H9 (cell line): ENCODE results near the gene RNF167. TPM values are rescaled to one million over a fixed set of nuclear protein-coding genes. Genes with fewer than 3 reads are reported as not detected.
A peak's percentile ranks its signal among the peaks of the same experiment; 100 is the strongest.

Source experiments
- DNase-seq: peaks from one replicate; pipeline ENCODE4 v3.0.0-alpha.2; 2017
- H2AFZ ChIP-seq: one replicate; pipeline ENCODE4 v1.6.1; 2013; ENCODE audit warnings: mild to moderate bottlenecking, low read length, control low read depth, moderate library complexity
- H2AK5ac ChIP-seq: 2 replicates; pipeline ENCODE4 v1.6.1; 2013; ENCODE audit warnings: low read length, control low read depth, mixed read lengths; ENCODE audit not compliant: insufficient read length
- H2BK120ac ChIP-seq: one replicate; pipeline ENCODE4 v1.6.1; 2013; ENCODE audit warnings: low read depth, mild to moderate bottlenecking, low read length, control low read depth, inconsistent platforms; ENCODE audit not compliant: poor library complexity, severe bottlenecking
- H2BK12ac ChIP-seq: 2 replicates; pipeline ENCODE4 v1.6.1; 2013; ENCODE audit warnings: low read length, control low read depth, mixed read lengths, low read depth; ENCODE audit not compliant: insufficient read length
- H2BK15ac ChIP-seq: 2 replicates; pipeline ENCODE4 v1.6.1; 2013; ENCODE audit warnings: low read depth, low read length, control low read depth
- H2BK20ac ChIP-seq: one replicate; pipeline ENCODE4 v1.6.1; 2013; ENCODE audit warnings: low read depth, mild to moderate bottlenecking, low read length, control low read depth, inconsistent platforms; ENCODE audit not compliant: poor library complexity, severe bottlenecking
- H2BK5ac ChIP-seq: 2 replicates; pipeline ENCODE4 v1.6.1; 2013; ENCODE audit warnings: low read length, control low read depth, mixed read lengths; ENCODE audit not compliant: insufficient read length
- H3K14ac ChIP-seq: 2 replicates; pipeline ENCODE4 v1.6.1; 2013; ENCODE audit warnings: low read length, control low read depth; ENCODE audit not compliant: insufficient read depth
- H3K18ac ChIP-seq: 2 replicates; pipeline ENCODE4 v1.6.1; 2013; ENCODE audit warnings: low read depth, mild to moderate bottlenecking, mixed read lengths, low read length, control low read depth; ENCODE audit not compliant: insufficient read length
- H3K23ac ChIP-seq: 2 replicates; pipeline ENCODE4 v1.6.1; 2013; ENCODE audit warnings: low read length, control low read depth, mixed read lengths, low read depth; ENCODE audit not compliant: insufficient read length
- H3K23me2 ChIP-seq: 2 replicates; pipeline ENCODE4 v1.6.1; 2013; ENCODE audit warnings: low read depth, mild to moderate bottlenecking, mixed read lengths, low read length, control low read depth; ENCODE audit not compliant: insufficient read length, poor library complexity, severe bottlenecking
- H3K27ac ChIP-seq: 2 replicates; pipeline ENCODE4 v1.5.1; 2013; ENCODE audit warnings: low read length, control low read depth, mixed read lengths, low read depth; ENCODE audit not compliant: insufficient read length
- H3K27me3 ChIP-seq: 2 replicates; pipeline ENCODE4 v1.6.1; 2013; ENCODE audit warnings: low read length, control low read depth, inconsistent platforms; ENCODE audit not compliant: insufficient read depth
- H3K4ac ChIP-seq: 2 replicates; pipeline ENCODE4 v1.6.1; 2013; ENCODE audit warnings: low read depth, mild to moderate bottlenecking, control low read depth, inconsistent platforms, low read length, moderate library complexity
- H3K4me1 ChIP-seq: 2 replicates; pipeline ENCODE4 v1.6.1; 2013; ENCODE audit warnings: low read length, control low read depth, inconsistent platforms; ENCODE audit not compliant: insufficient read depth
- H3K4me2 ChIP-seq: 2 replicates; pipeline ENCODE4 v1.6.1; 2013; ENCODE audit warnings: low read length, control low read depth, mixed read lengths; ENCODE audit not compliant: insufficient read length, insufficient read depth
- H3K56ac ChIP-seq: 2 replicates; pipeline ENCODE4 v1.6.1; 2013; ENCODE audit warnings: low read depth, mild to moderate bottlenecking, mixed read lengths, low read length, control low read depth; ENCODE audit not compliant: insufficient read length
- H3K79me1 ChIP-seq: 2 replicates; pipeline ENCODE4 v1.6.1; 2013; ENCODE audit warnings: low read depth, mild to moderate bottlenecking, moderate library complexity, low read length, control low read depth, inconsistent platforms; ENCODE audit not compliant: insufficient read depth, poor library complexity, severe bottlenecking
- H3K79me2 ChIP-seq: 2 replicates; pipeline ENCODE4 v1.6.1; 2013; ENCODE audit warnings: low read length, control low read depth, inconsistent platforms; ENCODE audit not compliant: insufficient read depth
- H3K9ac ChIP-seq: 2 replicates; pipeline ENCODE4 v1.6.1; 2013; ENCODE audit warnings: low read length, control low read depth, mixed read lengths; ENCODE audit not compliant: insufficient read length; ENCODE audit errors: extremely low read depth
- H3K9me3 ChIP-seq: one replicate; pipeline ENCODE4 v1.6.1; 2013; ENCODE audit warnings: low read depth, low read length, inconsistent platforms; ENCODE audit not compliant: control insufficient read depth
- H3T11ph ChIP-seq: one replicate; pipeline ENCODE4 v1.6.1; 2013; ENCODE audit warnings: mild to moderate bottlenecking, low read length, control low read depth, inconsistent platforms
- H4K20me1 ChIP-seq: one replicate; pipeline ENCODE4 v1.6.1; 2013; ENCODE audit not compliant: control insufficient read depth, insufficient read length, insufficient read depth
- H4K5ac ChIP-seq: 2 replicates; pipeline ENCODE4 v1.6.1; 2013; ENCODE audit warnings: low read depth, mild to moderate bottlenecking, mixed read lengths, low read length, control low read depth; ENCODE audit not compliant: insufficient read length
- H4K8ac ChIP-seq: replicated peaks from 2 replicates; pipeline ENCODE4 v1.6.1; 2013; ENCODE audit warnings: low read length, control low read depth, mixed read lengths, low read depth; ENCODE audit not compliant: insufficient read length
- H4K91ac ChIP-seq: 2 replicates; pipeline ENCODE4 v1.6.1; 2013; ENCODE audit warnings: low read depth, mild to moderate bottlenecking, moderate library complexity, mixed read lengths, low read length, control low read depth; ENCODE audit not compliant: insufficient read length
- H3K27ac Mint-ChIP-seq, 3 experiments: 2 replicates in 2 of 3; 3 replicates in 1 of 3; pipeline ENCODE4 v1.8.0; 2020 to 2021; ENCODE audit warnings: mixed read lengths in 3 of 3, mild to moderate bottlenecking in 1 of 3, moderate library complexity in 1 of 3
- H3K27me3 Mint-ChIP-seq: 2 replicates; pipeline ENCODE4 v1.8.0; 2021; ENCODE audit warnings: low read depth, mild to moderate bottlenecking, moderate library complexity, mixed read lengths
- H3K36me3 Mint-ChIP-seq, 3 experiments: 2 replicates in 2 of 3; 3 replicates in 1 of 3; pipeline ENCODE4 v1.8.0; 2020 to 2021; ENCODE audit warnings: low read depth in 3 of 3, mixed read lengths in 3 of 3; ENCODE audit not compliant: insufficient read depth in 1 of 3
- H3K4me1 Mint-ChIP-seq, 2 experiments: 2 replicates each; pipeline ENCODE4 v1.8.0; 2020; ENCODE audit warnings: mixed read lengths in 2 of 2
- H3K4me3 Mint-ChIP-seq, 2 experiments: 2 replicates in 1 of 2; 3 replicates in 1 of 2; pipeline ENCODE4 v1.8.0; 2020 to 2021; ENCODE audit warnings: mild to moderate bottlenecking in 2 of 2, mixed read lengths in 2 of 2, moderate library complexity in 1 of 2
- H3K9me3 Mint-ChIP-seq, 2 experiments: 2 replicates in 1 of 2; 3 replicates in 1 of 2; pipeline ENCODE4 v1.8.0; 2020; ENCODE audit warnings: mild to moderate bottlenecking in 2 of 2, mixed read lengths in 2 of 2, moderate library complexity in 1 of 2
- whole genome bisulfite sequencing: extraction: QIAGEN DNeasy Blood & Tissue Kit; methylation state at CpG from one replicate; pipeline ENCODE4 v1.1.7; 2013; ENCODE audit warnings: missing lambda C conversion rate, low lambda C conversion rate, mixed read lengths; ENCODE audit not compliant: insufficient read length; ENCODE audit errors: extremely low coverage; 5-methylcytosine and 5-hydroxymethylcytosine counted together
- total RNA-seq: library from RNA; stranded (reverse); gene quantifications from 2 replicates; pipeline ENCODE4 v1.2.1, GENCODE V29; 2021
- TF ChIP-seq, protein P1 (sequence below): fragments of 200-600 bp; sonication (generic); conservative IDR thresholded peaks from 3 replicates; pipeline ENCODE4 v1.8.0; 2021; ENCODE audit warnings: antibody characterized with exemption, mild to moderate bottlenecking

RNF167 gene
- total RNA-seq, 1 experiment from 2014 or later: 134 TPM

- Histone ChIP-seq H2BK15ac (no peak overlapping the region), H4K5ac (no peak overlapping the region), H3K9ac (no peak overlapping the region), H3K23ac (no peak overlapping the region), H3K18ac (no peak overlapping the region), H3K27me3 (no peaks in the 10 kb centered on the region), H4K8ac (no peak overlapping the region), H4K91ac (no peak overlapping the region), H2AFZ (no peak overlapping the region), H3K27ac (no peak overlapping the region), H2BK12ac (no peak overlapping the region), H2BK20ac (no peak overlapping the region), H3K4me1 (no peaks in the 10 kb centered on the region), H2AK5ac (no peak overlapping the region), H3K4ac (no peak overlapping the region), H3K9me3 (no peaks in the 10 kb centered on the region), H3K14ac (no peak overlapping the region), H3K56ac (no peak overlapping the region), H4K20me1 (peaks cover 3% of the 10 kb centered on the region), H2BK120ac (no peak overlapping the region), H3K23me2 (peaks cover under 1% of the 10 kb centered on the region), H3K4me2 (no peak overlapping the region), H3K79me1 (peaks cover 1% of the 10 kb centered on the region), H3T11ph (no peak overlapping the region), H3K79me2 (no peaks in the 10 kb centered on the region; the same call in 1 of the 2 replicates), H2BK5ac (no peak overlapping the region)
- H3K36me3 Mint-ChIP-seq: peaks cover 20 to 53% (median 31%) of the 10 kb centered on the region in 3 experiments
- H3K9me3 Mint-ChIP-seq: no peaks in the 10 kb centered on the region
- no peaks in the 10 kb centered on the region; the same call in 1 of the 2 replicates for H3K27me3 Mint-ChIP-seq
- 0 out of 5 replicates have a peak overlapping the region, but pooled peaks of 1 of the 2 experiments have one; percentile 27 for H3K4me3 Mint-ChIP-seq
- no CpG with 5 or more reads among the region's 16 CpGs for WGBS
- peak overlapping the region in 1 of 3 experiments; percentile 78; a peak in 1 of 7 replicates for H3K27ac Mint-ChIP-seq
- DNase-seq: no peak
- TF ChIP-seq, protein P1, sequence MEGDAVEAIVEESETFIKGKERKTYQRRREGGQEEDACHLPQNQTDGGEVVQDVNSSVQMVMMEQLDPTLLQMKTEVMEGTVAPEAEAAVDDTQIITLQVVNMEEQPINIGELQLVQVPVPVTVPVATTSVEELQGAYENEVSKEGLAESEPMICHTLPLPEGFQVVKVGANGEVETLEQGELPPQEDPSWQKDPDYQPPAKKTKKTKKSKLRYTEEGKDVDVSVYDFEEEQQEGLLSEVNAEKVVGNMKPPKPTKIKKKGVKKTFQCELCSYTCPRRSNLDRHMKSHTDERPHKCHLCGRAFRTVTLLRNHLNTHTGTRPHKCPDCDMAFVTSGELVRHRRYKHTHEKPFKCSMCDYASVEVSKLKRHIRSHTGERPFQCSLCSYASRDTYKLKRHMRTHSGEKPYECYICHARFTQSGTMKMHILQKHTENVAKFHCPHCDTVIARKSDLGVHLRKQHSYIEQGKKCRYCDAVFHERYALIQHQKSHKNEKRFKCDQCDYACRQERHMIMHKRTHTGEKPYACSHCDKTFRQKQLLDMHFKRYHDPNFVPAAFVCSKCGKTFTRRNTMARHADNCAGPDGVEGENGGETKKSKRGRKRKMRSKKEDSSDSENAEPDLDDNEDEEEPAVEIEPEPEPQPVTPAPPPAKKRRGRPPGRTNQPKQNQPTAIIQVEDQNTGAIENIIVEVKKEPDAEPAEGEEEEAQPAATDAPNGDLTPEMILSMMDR: no peak
- peaks cover 22 to 23% of the 10 kb centered on the region in 2 experiments for H3K4me1 Mint-ChIP-seq
Observed at GRCh38 chr17:4933646-4934045, 6.4 kb upstream of the RNF167 start.
